Keratinocyte (primary cell): ENCODE measurements around the gene OR1N2.

Experiments
- EZH2 ChIP-seq: IDR thresholded peaks from one replicate; pipeline ENCODE4 v1.6.1; 2012; ENCODE audit warnings: inconsistent platforms, mild to moderate bottlenecking, low read length, moderate library complexity
- TF ChIP-seq, protein P1 (sequence below), 3 experiments: IDR thresholded peaks in 1 of 3; conservative IDR thresholded peaks in 1 of 3; optimal IDR thresholded peaks in 1 of 3; 2 replicates in 2 of 3; 3 replicates in 1 of 3; pipeline versions ENCODE3 to v1.5.1; 2011; ENCODE audit warnings: low read length in 3 of 3, mild to moderate bottlenecking in 3 of 3, moderate library complexity in 2 of 3, control low read depth in 1 of 3, inconsistent platforms in 1 of 3; ENCODE audit not compliant: insufficient read depth in 2 of 3; ENCODE audit errors: extremely low read depth in 1 of 3

- TF ChIP-seq, protein P1, sequence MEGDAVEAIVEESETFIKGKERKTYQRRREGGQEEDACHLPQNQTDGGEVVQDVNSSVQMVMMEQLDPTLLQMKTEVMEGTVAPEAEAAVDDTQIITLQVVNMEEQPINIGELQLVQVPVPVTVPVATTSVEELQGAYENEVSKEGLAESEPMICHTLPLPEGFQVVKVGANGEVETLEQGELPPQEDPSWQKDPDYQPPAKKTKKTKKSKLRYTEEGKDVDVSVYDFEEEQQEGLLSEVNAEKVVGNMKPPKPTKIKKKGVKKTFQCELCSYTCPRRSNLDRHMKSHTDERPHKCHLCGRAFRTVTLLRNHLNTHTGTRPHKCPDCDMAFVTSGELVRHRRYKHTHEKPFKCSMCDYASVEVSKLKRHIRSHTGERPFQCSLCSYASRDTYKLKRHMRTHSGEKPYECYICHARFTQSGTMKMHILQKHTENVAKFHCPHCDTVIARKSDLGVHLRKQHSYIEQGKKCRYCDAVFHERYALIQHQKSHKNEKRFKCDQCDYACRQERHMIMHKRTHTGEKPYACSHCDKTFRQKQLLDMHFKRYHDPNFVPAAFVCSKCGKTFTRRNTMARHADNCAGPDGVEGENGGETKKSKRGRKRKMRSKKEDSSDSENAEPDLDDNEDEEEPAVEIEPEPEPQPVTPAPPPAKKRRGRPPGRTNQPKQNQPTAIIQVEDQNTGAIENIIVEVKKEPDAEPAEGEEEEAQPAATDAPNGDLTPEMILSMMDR (optimal IDR thresholded peaks at IDR 0.05 in 1 of 3, IDR thresholded peaks at IDR 0.05 in 1 of 3, conservative IDR thresholded peaks at IDR 0.05 in 1 of 3; ENCODE audit: extremely low read depth in 1 of 3, insufficient read depth in 2 of 3, low read length in 3 of 3) = no peak
- TF ChIP-seq EZH2 = no peak
These were observed 8.5 kb downstream of the OR1N2 start for GRCh38 chr9:122561446-122561845.
